Measurements from ENCODE around the gene DCDC1.

- TF ChIP-seq CTCF (IDR thresholded peaks at IDR 0.05; ENCODE audit: low read depth, low read length) (no peak), EZH2phosphoT487 (IDR thresholded peaks at IDR 0.05; ENCODE audit: low read depth) (no peak)
Measured at GRCh38 chr11:31267720-31268119, 101.8 kb downstream of the DCDC1 start.
